ENCODE results near the gene RAB10. TPM values are rescaled to one million over a fixed set of nuclear protein-coding genes. Genes with fewer than 3 reads are reported as not detected.
"Not testable (repeated sequence)": the region's sequence is repeated elsewhere in the genome, so short reads cannot be mapped to it uniquely, and the experiment has no call there.

RAB10 gene
- polyA plus RNA-seq, 1 donor from 2014 or later = 169 TPM

- no peak overlapping the region for H3K4me3 ChIP-seq (ENCODE audit: low read length)
- H3K9me2 ChIP-seq (ENCODE audit: insufficient read depth, low read length) = no peaks in the 10 kb centered on the region
- no peaks in the 10 kb centered on the region for H4K20me1 ChIP-seq (ENCODE audit: insufficient read depth)
- no peak overlapping the region for H3K9ac ChIP-seq (ENCODE audit: low read length)
- H3K36me3 ChIP-seq (ENCODE audit: insufficient read depth, low read length) = no peaks in the 10 kb centered on the region
- H3K4me2 ChIP-seq (ENCODE audit: low read length) = no peak overlapping the region
- H3F3A ChIP-seq (ENCODE audit: insufficient read depth, low read length, poor library complexity, severe bottlenecking) = no peaks in the 10 kb centered on the region
- no peak for TF ChIP-seq EZH2 (IDR thresholded peaks at IDR 0.05; ENCODE audit: borderline replicate concordance, insufficient read depth, low read length, poor library complexity, severe bottlenecking)
- TF ChIP-seq MXI1 (conservative IDR thresholded peaks at IDR 0.05; ENCODE audit: poor library complexity, severe bottlenecking) = no peak
- TF ChIP-seq SMC3 (conservative IDR thresholded peaks at IDR 0.05; ENCODE audit: poor library complexity) = no peak
- no peak for TF ChIP-seq REST (IDR thresholded peaks at IDR 0.05; ENCODE audit: borderline replicate concordance)
- TF ChIP-seq EP300 (conservative IDR thresholded peaks at IDR 0.05; ENCODE audit: poor library complexity, severe bottlenecking) = no peak
- no peak for TF ChIP-seq CTCF (IDR thresholded peaks at IDR 0.05; ENCODE audit: poor library complexity, severe bottlenecking)
- no peak for TF ChIP-seq POLR2AphosphoS5 (IDR thresholded peaks at IDR 0.05)
- no peak for TF ChIP-seq TAF1 (IDR thresholded peaks at IDR 0.05; ENCODE audit: low read depth)
- no peak for TF ChIP-seq RAD21 (conservative IDR thresholded peaks at IDR 0.05)
- no peaks in the 10 kb centered on the region for H3K27me3 ChIP-seq (ENCODE audit: insufficient read depth, low read depth, low read length)
- H2AFZ ChIP-seq (ENCODE audit: low read depth, low read length) = no peak overlapping the region
- no peak overlapping the region for H3K27ac ChIP-seq (ENCODE audit: low read length)
- H3K9me3 ChIP-seq (ENCODE audit: low read length) = no peaks in the 10 kb centered on the region
- no peaks in the 10 kb centered on the region for H3K79me2 ChIP-seq (replicated peaks; ENCODE audit: insufficient read depth, low read length)
Measured at GRCh38 chr2:26013668-26014067, 20.2 kb upstream of the RAB10 start.

- Histone ChIP-seq H3K9ac (ENCODE audit: low read length) (no peak overlapping the region), H2AFZ (ENCODE audit: low read depth, low read length) (no peak overlapping the region), H3K27me3 (ENCODE audit: insufficient read depth, low read depth, low read length) (no peaks in the 10 kb centered on the region), H3K9me2 (ENCODE audit: insufficient read depth, low read length) (no peaks in the 10 kb centered on the region), H3K79me2 (replicated peaks; ENCODE audit: insufficient read depth, low read length) (no peaks in the 10 kb centered on the region), H3K4me3 (ENCODE audit: low read length) (no peak overlapping the region), H3F3A (ENCODE audit: insufficient read depth, low read length, poor library complexity, severe bottlenecking) (no peaks in the 10 kb centered on the region), H4K20me1 (ENCODE audit: insufficient read depth) (no peaks in the 10 kb centered on the region), H3K36me3 (ENCODE audit: insufficient read depth, low read length) (no peaks in the 10 kb centered on the region), H3K9me3 (ENCODE audit: low read length) (no peaks in the 10 kb centered on the region), H3K4me2 (ENCODE audit: low read length) (no peak overlapping the region), H3K27ac (ENCODE audit: low read length) (no peak overlapping the region)
- TF ChIP-seq REST (IDR thresholded peaks at IDR 0.05; ENCODE audit: borderline replicate concordance) (no peak), SMC3 (conservative IDR thresholded peaks at IDR 0.05; ENCODE audit: poor library complexity) (no peak), RAD21 (conservative IDR thresholded peaks at IDR 0.05) (no peak), EZH2 (IDR thresholded peaks at IDR 0.05; ENCODE audit: borderline replicate concordance, insufficient read depth, low read length, poor library complexity, severe bottlenecking) (no peak), MXI1 (conservative IDR thresholded peaks at IDR 0.05; ENCODE audit: poor library complexity, severe bottlenecking) (no peak), CTCF (IDR thresholded peaks at IDR 0.05; ENCODE audit: poor library complexity, severe bottlenecking) (no peak), POLR2AphosphoS5 (IDR thresholded peaks at IDR 0.05) (no peak), EP300 (conservative IDR thresholded peaks at IDR 0.05; ENCODE audit: poor library complexity, severe bottlenecking) (no peak), TAF1 (IDR thresholded peaks at IDR 0.05; ENCODE audit: low read depth) (no peak)
Measured at GRCh38 chr2:26016012-26016705, 17.7 kb upstream of the RAB10 start.

- not testable (repeated sequence) for H3K27ac ChIP-seq (ENCODE audit: low read length); H3K9ac ChIP-seq (ENCODE audit: low read length); H3K79me2 ChIP-seq (replicated peaks; ENCODE audit: insufficient read depth, low read length); H3K9me2 ChIP-seq (ENCODE audit: insufficient read depth, low read length); H4K20me1 ChIP-seq (ENCODE audit: insufficient read depth); H3K36me3 ChIP-seq (ENCODE audit: insufficient read depth, low read length); H3F3A ChIP-seq (ENCODE audit: insufficient read depth, low read length, poor library complexity, severe bottlenecking); H3K4me2 ChIP-seq (ENCODE audit: low read length); H3K27me3 ChIP-seq (ENCODE audit: insufficient read depth, low read depth, low read length); H3K9me3 ChIP-seq (ENCODE audit: low read length); H3K4me3 ChIP-seq (ENCODE audit: low read length); H2AFZ ChIP-seq (ENCODE audit: low read depth, low read length)
Measured at GRCh38 chr2:26016706-26017045, 17.2 kb upstream of the RAB10 start.
